GM08714 (cell line): Measurements from ENCODE around the gene NME3.
"Not testable (repeated sequence)": the region's sequence is repeated elsewhere in the genome, so short reads cannot be mapped to it uniquely, and the experiment has no call there.

ENCODE experiments used
- H3K4me3 ChIP-seq: fragments of 200-500 bp; sonication (Bioruptor generic); 2 replicates; pipeline ENCODE4 v1.5.1; 2014; ENCODE audit warnings: mild to moderate bottlenecking, low read length, inconsistent platforms
- ZNF274 ChIP-seq: IDR thresholded peaks from 2 replicates; pipeline ENCODE4 v1.6.1; 2012; ENCODE audit warnings: mild to moderate bottlenecking, low read depth, low read length

The NME3 gene

GRCh38 chr16:1809281-1809801, 38.0 kb upstream of the NME3 start:
- no peak for TF ChIP-seq ZNF274
- no peak overlapping the region for H3K4me3 ChIP-seq

- H3K4me3 ChIP-seq, result no peak overlapping the region
- TF ChIP-seq ZNF274, result no peak
These were observed 37.3 kb upstream of the NME3 start for GRCh38 chr16:1808691-1809090.

- TF ChIP-seq ZNF274, result no peak
- H3K4me3 ChIP-seq, result no peak overlapping the region
These were observed 36.3 kb upstream of the NME3 start for GRCh38 chr16:1807626-1808025.

GRCh38 chr16:1800701-1801100, 29.4 kb upstream of the NME3 start:
- H3K4me3 ChIP-seq, result no peak overlapping the region
- TF ChIP-seq ZNF274, result no peak

GRCh38 chr16:1799263-1799662, 27.9 kb upstream of the NME3 start:
- not testable (repeated sequence) for H3K4me3 ChIP-seq

- H3K4me3 ChIP-seq, result no peak overlapping the region
These were observed 23.7 kb upstream of the NME3 start for GRCh38 chr16:1794908-1795666.

GRCh38 chr16:1794221-1794871, 23.0 kb upstream of the NME3 start:
- H3K4me3 ChIP-seq, result no peak overlapping the region
- TF ChIP-seq ZNF274, result no peak

More at GRCh38 chr16:1794908-1795666, 23.7 kb upstream of the NME3 start:
- no peak for TF ChIP-seq ZNF274

- no peak for TF ChIP-seq ZNF274
- H3K4me3 ChIP-seq, result no peak within 1 kb of the TSS
These were observed 22.4 kb upstream of the NME3 start, which contains the start of gene IGFALS for GRCh38 chr16:1793578-1794220. IGFALS (minus strand) TSS chr16:1793705; CDS start chr16:1793652, 53 bp downstream.

GRCh38 chr16:1792836-1793577, 21.7 kb upstream of the NME3 start:
- H3K4me3 ChIP-seq, result no peak overlapping the region
- TF ChIP-seq ZNF274, result no peak

GRCh38 chr16:1791943-1792812, 20.8 kb upstream of the NME3 start:
- no peak for TF ChIP-seq ZNF274
- H3K4me3 ChIP-seq, result no peak overlapping the region

- H3K4me3 ChIP-seq, result no peak overlapping the region
These were observed 20.1 kb upstream of the NME3 start for GRCh38 chr16:1791256-1791942.

GRCh38 chr16:1790611-1791255, 19.4 kb upstream of the NME3 start:
- no peak for TF ChIP-seq ZNF274
- no peak overlapping the region for H3K4me3 ChIP-seq

More at GRCh38 chr16:1791256-1791942, 20.1 kb upstream of the NME3 start:
- no peak for TF ChIP-seq ZNF274
